HG03460 (cell line): ENCODE data around the gene ADAMTS6.
"Not testable (repeated sequence)": the region's sequence is repeated elsewhere in the genome, so short reads cannot be mapped to it uniquely, and the experiment has no call there.

ENCODE experiments used
- ATAC-seq: cut with Tn5 transposase; IDR thresholded peaks from one replicate; pipeline ENCODE4 v1.9.1; 2021; ENCODE audit not compliant: unreplicated experiment

ADAMTS6 gene

GRCh38 chr5:65481635-65482295 is at the start of gene ADAMTS6:
Gene ADAMTS6, minus strand, starts transcription at chr5:65481920. Its CDS starts 8,247 bp downstream, at chr5:65473673.
- ATAC-seq, result peak; percentile 82

GRCh38 chr5:65530904-65531303 is 49.2 kb upstream of the ADAMTS6 start:
- no peak for ATAC-seq

- no peak for ATAC-seq
These were observed 44.0 kb upstream of the ADAMTS6 start for GRCh38 chr5:65525726-65526125.

GRCh38 chr5:65512170-65512937 is 30.6 kb upstream of the ADAMTS6 start:
- ATAC-seq, result no peak

GRCh38 chr5:65508978-65509377 is 27.3 kb upstream of the ADAMTS6 start:
- ATAC-seq, result no peak

- no peak for ATAC-seq
These were observed 25.2 kb upstream of the ADAMTS6 start for GRCh38 chr5:65506961-65507360.

GRCh38 chr5:65489119-65489518 is 7.4 kb upstream of the ADAMTS6 start:
- no peak for ATAC-seq

GRCh38 chr5:65488038-65488687 is 6.4 kb upstream of the ADAMTS6 start:
- not testable (repeated sequence) for ATAC-seq

- ATAC-seq, result not testable (repeated sequence)
These were observed 5.1 kb upstream of the ADAMTS6 start for GRCh38 chr5:65486803-65487202.

- no peak for ATAC-seq
These were observed 3.7 kb upstream of the ADAMTS6 start for GRCh38 chr5:65485405-65485804.

GRCh38 chr5:65483546-65484346 is 2.0 kb upstream of the ADAMTS6 start:
- ATAC-seq, result peak; percentile 48

- no peak for ATAC-seq
These were observed 1.2 kb upstream of the ADAMTS6 start for GRCh38 chr5:65482736-65483545.

- peak; percentile 4 for ATAC-seq
These were observed 596 bp upstream of the ADAMTS6 start for GRCh38 chr5:65482296-65482735.

GRCh38 chr5:65481171-65481581 is 544 bp downstream of the ADAMTS6 start:
- ATAC-seq, result peak; percentile 19

GRCh38 chr5:65480306-65480865 is 1.3 kb downstream of the ADAMTS6 start:
- peak; percentile 27 for ATAC-seq

GRCh38 chr5:65479527-65479926 is 2.2 kb downstream of the ADAMTS6 start:
- no peak for ATAC-seq

- ATAC-seq, result no peak
These were observed 3.4 kb downstream of the ADAMTS6 start for GRCh38 chr5:65478336-65478735.

- ATAC-seq, result no peak
These were observed 5.8 kb downstream of the ADAMTS6 start for GRCh38 chr5:65475895-65476294.

GRCh38 chr5:65475336-65475735 is 6.4 kb downstream of the ADAMTS6 start:
- ATAC-seq, result no peak
